Lung (tissue), 12 donors: ENCODE measurements around the gene PHKB. TPM values are rescaled to one million over a fixed set of nuclear protein-coding genes. Genes with fewer than 3 reads are reported as not detected.

ENCODE experiments used
- ATAC-seq: fragments of 200-7000 bp; cut with Tn5 transposase; one replicate; pipeline ENCODE4 v1.9.1; 2020; ENCODE audit warnings: moderate number of reproducible peaks; ENCODE audit not compliant: insufficient read depth, low FRiP score
- DNase-seq, 3 donors: peaks; one replicate each; pipeline ENCODE4 v3.0.0-alpha.2; 2013 to 2017
- H3K27ac ChIP-seq, 2 donors: one replicate each; pipeline ENCODE4 v1.5.1; 2013; ENCODE audit warnings: mild to moderate bottlenecking in 2 of 2, moderate library complexity in 2 of 2, control low read depth in 1 of 2, inconsistent platforms in 1 of 2, low read depth in 1 of 2, low read length in 1 of 2
- H3K27me3 ChIP-seq, 3 donors: one replicate each; pipeline ENCODE4 v1.5.1; 2013; ENCODE audit warnings: low read length in 2 of 3; ENCODE audit not compliant: control insufficient read depth in 3 of 3, insufficient read depth in 3 of 3
- H3K36me3 ChIP-seq, 4 donors: one replicate each; pipeline ENCODE4 v1.5.1; 2013; ENCODE audit warnings: low read length in 4 of 4, mild to moderate bottlenecking in 1 of 4, moderate library complexity in 1 of 4; ENCODE audit not compliant: control insufficient read depth in 4 of 4, insufficient read depth in 4 of 4
- H3K4me1 ChIP-seq, 5 donors: one replicate each; pipeline ENCODE4 v1.5.1; 2013; ENCODE audit warnings: low read length in 5 of 5, mild to moderate bottlenecking in 2 of 5, moderate library complexity in 1 of 5; ENCODE audit not compliant: control insufficient read depth in 5 of 5, insufficient read depth in 5 of 5
- H3K4me3 ChIP-seq: one replicate; pipeline ENCODE4 v1.5.1; 2013; ENCODE audit warnings: mild to moderate bottlenecking, control low read depth, moderate library complexity
- H3K9ac ChIP-seq, 2 donors: one replicate each; pipeline ENCODE4 v1.5.1; 2013; ENCODE audit warnings: low read length in 2 of 2, control low read depth in 1 of 2; ENCODE audit not compliant: insufficient read depth in 1 of 2
- H3K9me3 ChIP-seq, 4 donors: one replicate each; pipeline ENCODE4 v1.5.1; 2013; ENCODE audit warnings: low read length in 3 of 4, mild to moderate bottlenecking in 1 of 4, moderate library complexity in 1 of 4; ENCODE audit not compliant: control insufficient read depth in 4 of 4, insufficient read depth in 3 of 4
- CTCF ChIP-seq: IDR thresholded peaks from 2 replicates; pipeline ENCODE4 v1.5.1; 2012; ENCODE audit warnings: mild to moderate bottlenecking; ENCODE audit errors: control extremely low read depth, extremely low read depth
- WGBS, 2 donors: extraction: QIAGEN DNeasy Blood & Tissue Kit; methylation state at CpG; one replicate each; pipeline ENCODE4 v1.1.7; 2013; 5-methylcytosine and 5-hydroxymethylcytosine counted together
- polyA plus RNA-seq, 2 donors: library from polyadenylated mRNA; stranded (reverse); fragments of 200-250 nt; gene quantifications; one replicate each; pipeline ENCODE4 v1.2.1, GENCODE V29; 2013
- total RNA-seq, 2 donors: library from RNA; depleted of rRNA in 1 of 2; stranded (reverse); fragments of >200 nt in 1 of 2; gene quantifications; one replicate each; pipeline ENCODE4 v1.2.1, GENCODE V29; 2014 to 2021
- donor health status: control.
- donor health status: control.
- donor health status: Bipolar disorder and iron deficiency.
- donor health status: healthy.
- donor health status: DM: yes; HTN: yes; CAD: no.

Gene PHKB
- total and polyA plus RNA-seq, 4 donors = 21.2 to 134 (median 49.6) TPM

GRCh38 chr16:47705266-47705665 is 244.1 kb downstream of the PHKB start:
- no peak overlapping the region for H3K9ac ChIP-seq
- H3K4me1 ChIP-seq = no peaks in the 10 kb centered on the region
- no peaks in the 10 kb centered on the region for H3K27me3 ChIP-seq
- no peak for TF ChIP-seq CTCF
- DNase-seq = no peak
- ATAC-seq = no peak
- WGBS, 2 donors = 93% methylated on average over 4 of the region's 4 CpGs
- H3K9me3 ChIP-seq = no peaks in the 10 kb centered on the region
- H3K36me3 ChIP-seq = peaks cover 0 to 3% (median 0%) of the 10 kb centered on the region in 4 donors
- no peak overlapping the region for H3K4me3 ChIP-seq
- no peak overlapping the region for H3K27ac ChIP-seq

- Histone ChIP-seq H3K9ac (no peak overlapping the region), H3K4me1 (no peaks in the 10 kb centered on the region), H3K4me3 (no peak overlapping the region), H3K27ac (no peak overlapping the region), H3K36me3 (no peaks in the 10 kb centered on the region), H3K9me3 (no peaks in the 10 kb centered on the region), H3K27me3 (no peaks in the 10 kb centered on the region)
- DNase-seq (no peak), ATAC-seq (no peak)
- 93 to 96% methylated on average over 4 of the region's 4 CpGs for WGBS, 2 donors
- no peak for TF ChIP-seq CTCF
Observed at GRCh38 chr16:47711809-47712208, 250.7 kb downstream of the PHKB start.

GRCh38 chr16:47712276-47713224 is 251.4 kb downstream of the PHKB start:
- no peaks in the 10 kb centered on the region for H3K27me3 ChIP-seq
- H3K9me3 ChIP-seq = no peaks in the 10 kb centered on the region
- no peak for ATAC-seq
- no peaks in the 10 kb centered on the region for H3K36me3 ChIP-seq
- DNase-seq = no peak
- no peak overlapping the region for H3K9ac ChIP-seq
- WGBS, 2 donors = 82 to 85% methylated on average over 17 of the region's 17 CpGs
- H3K4me1 ChIP-seq = no peaks in the 10 kb centered on the region
- no peak for TF ChIP-seq CTCF
- no peak overlapping the region for H3K4me3 ChIP-seq
- H3K27ac ChIP-seq = peak overlapping the region in 1 of 2 donors; percentile 13
